GM18858 (cell line): ENCODE data around the gene RPS8.
"Not testable (repeated sequence)": the region's sequence is repeated elsewhere in the genome, so short reads cannot be mapped to it uniquely, and the experiment has no call there.

Source experiments
- ATAC-seq: cut with Tn5 transposase; IDR thresholded peaks from one replicate; pipeline ENCODE4 v1.9.1; 2021; ENCODE audit not compliant: unreplicated experiment

The RPS8 gene

DNA sequence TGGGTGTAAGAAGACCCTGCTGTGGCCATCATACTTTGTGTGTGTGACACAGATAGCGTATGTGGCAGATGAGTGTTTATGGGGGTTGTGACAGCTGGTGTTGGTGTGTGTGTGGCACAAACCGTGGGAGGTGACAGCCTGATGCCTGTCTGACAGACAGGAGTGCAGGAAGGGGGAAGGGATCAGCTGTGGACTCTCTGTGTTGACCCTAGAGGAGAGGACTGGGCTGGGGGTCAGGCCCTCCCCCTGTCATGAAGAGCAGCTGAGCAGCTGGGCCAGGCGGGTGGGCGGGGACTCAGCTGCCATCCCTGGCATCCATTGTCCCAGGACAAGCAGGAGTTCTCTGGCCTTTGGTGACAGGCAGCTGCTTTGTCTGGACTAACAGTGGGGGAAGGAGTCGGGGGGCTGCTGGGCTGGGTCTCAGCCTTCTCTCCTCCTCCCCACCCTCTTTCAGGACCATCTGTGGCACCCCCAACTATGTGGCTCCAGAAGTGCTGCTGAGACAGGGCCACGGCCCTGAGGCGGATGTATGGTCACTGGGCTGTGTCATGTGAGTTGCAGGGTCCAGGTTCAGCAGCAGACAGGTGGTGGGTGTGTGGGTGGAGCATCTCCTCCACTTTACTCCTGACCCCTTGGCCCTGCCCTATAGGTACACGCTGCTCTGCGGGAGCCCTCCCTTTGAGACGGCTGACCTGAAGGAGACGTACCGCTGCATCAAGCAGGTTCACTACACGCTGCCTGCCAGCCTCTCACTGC, 27.1 kb downstream of the RPS8 start:
- no peak for ATAC-seq

DNA sequence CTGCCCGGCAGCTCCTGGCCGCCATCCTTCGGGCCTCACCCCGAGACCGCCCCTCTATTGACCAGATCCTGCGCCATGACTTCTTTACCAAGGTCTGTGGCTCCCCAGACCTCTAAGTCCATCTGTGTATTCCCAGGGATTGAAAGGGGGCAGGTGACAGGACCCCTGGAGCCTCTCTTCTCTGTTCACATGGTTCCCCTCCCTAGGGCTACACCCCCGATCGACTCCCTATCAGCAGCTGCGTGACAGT, 27.6 kb downstream of the RPS8 start:
- no peak for ATAC-seq

DNA sequence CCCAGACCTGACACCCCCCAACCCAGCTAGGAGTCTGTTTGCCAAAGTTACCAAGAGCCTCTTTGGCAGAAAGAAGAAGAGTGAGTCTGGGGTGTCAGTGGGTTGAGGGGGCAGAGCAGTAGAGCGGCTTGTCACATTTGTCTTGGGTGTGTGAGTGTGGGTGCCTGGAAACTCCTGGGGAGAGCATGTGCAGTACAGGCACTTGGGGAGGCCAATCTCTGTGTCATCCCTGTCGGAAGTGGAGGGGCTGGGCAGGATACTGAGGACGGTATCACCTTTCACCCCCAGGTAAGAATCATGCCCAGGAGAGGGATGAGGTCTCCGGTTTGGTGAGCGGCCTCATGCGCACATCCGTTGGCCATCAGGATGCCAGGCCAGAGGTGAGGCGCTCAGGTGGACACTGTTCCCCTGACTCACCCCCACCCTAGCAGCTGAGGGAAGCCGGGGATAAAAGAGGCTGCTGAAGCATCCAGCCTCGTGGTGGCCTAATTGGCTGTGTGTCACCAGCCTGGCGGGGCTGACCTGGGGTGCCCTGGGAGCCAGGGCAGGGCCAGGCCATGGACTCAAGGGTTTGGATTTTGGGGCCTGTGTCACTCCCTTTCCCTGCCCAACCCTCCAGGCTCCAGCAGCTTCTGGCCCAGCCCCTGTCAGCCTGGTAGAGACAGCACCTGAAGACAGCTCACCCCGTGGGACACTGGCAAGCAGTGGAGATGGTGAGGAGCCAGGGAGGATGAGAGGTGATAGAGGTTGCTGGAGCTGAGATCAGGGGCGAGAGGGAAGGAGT, 28.2 kb downstream of the RPS8 start:
- ATAC-seq, result no peak

DNA sequence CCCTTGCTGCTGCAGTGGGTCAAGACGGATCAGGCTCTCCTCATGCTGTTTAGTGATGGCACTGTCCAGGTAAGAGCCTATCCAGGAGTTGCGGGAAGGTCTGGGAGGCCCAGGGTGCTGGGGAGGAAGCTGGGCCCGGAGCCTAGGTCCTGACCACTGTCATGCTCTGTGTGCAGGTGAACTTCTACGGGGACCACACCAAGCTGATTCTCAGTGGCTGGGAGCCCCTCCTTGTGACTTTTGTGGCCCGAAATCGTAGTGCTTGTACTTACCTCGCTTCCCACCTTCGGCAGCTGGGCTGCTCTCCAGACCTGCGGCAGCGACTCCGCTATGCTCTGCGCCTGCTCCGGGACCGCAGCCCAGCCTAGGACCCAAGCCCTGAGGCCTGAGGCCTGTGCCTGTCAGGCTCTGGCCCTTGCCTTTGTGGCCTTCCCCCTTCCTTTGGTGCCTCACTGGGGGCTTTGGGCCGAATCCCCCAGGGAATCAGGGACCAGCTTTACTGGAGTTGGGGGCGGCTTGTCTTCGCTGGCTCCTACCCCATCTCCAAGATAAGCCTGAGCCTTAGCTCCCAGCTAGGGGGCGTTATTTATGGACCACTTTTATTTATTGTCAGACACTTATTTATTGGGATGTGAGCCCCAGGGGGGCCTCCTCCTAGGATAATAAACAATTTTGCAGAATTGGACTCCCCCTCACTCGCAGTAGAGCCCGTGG, 30.1 kb downstream of the RPS8 start:
- no peak for ATAC-seq

DNA sequence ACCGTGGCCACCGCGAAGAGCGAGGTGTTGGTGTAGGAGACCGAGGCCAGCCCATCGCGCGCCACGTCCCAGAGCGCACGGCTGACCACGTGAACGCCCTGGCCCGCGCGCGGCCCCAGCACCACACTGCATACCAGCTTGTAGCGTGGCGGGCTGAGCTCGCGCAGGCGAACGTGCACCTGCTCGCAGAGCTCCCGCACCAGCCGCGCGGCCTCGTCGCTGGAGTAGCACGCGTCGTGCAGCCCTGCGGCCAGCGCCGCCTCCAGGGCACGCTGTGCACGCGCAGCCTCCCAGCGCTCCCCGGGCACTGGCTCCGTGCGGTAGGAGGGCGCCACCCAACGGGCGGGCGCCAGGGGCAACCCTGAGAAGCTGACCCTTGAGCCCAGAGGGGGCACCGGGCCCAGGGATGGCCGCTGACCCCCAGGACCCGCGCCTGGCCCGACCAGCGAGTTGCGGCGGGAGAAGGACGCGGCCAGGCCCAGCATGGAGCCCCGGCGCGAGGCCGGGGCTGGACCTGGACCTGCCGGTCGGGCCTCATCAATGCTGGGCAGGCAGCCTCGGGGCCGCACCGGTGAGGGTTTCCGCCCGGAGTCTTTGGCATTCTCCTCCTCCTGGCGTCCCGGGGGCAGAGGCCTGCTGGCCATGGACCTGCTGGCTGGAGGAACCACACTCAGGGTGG, 30.8 kb downstream of the RPS8 start:
- ATAC-seq, result no peak

DNA sequence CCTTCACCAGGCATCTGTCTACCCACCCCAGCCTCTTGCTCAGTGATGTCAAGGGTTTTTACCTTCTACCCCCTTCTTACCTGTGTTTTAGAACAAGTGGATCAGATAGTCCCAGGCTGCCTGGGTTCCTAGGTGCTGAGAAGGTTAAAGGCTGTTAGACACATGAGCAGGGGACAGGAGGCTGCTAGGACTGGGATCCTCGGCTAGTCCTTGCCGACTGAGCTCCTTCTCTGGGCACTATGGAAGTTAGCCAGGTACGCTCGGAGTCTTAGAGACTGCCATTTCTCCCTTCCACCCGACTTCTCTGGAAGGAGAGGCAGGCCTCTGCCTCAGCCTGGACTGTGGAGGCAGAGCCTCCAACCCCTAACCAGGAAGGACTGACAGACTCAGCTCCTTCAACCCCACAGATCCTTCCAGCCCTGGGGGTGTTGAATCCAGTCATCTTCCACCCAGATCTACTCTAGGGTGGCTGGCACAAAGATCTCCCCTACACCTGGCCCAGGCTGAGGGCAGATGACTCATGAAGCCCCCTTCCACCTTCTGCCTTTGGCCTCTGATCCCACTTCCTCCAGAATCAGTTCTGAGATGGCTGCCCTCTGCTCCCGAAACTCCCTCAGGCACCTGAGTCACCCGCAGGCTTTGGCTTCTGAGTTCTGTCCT, 31.5 kb downstream of the RPS8 start, which contains the start of gene DYNLT4:
Gene DYNLT4, minus strand, starts transcription at position 648 of the 660 bp plus-strand sequence. CDS start 683 bp downstream, outside the sequence.
- no peak for ATAC-seq

DNA sequence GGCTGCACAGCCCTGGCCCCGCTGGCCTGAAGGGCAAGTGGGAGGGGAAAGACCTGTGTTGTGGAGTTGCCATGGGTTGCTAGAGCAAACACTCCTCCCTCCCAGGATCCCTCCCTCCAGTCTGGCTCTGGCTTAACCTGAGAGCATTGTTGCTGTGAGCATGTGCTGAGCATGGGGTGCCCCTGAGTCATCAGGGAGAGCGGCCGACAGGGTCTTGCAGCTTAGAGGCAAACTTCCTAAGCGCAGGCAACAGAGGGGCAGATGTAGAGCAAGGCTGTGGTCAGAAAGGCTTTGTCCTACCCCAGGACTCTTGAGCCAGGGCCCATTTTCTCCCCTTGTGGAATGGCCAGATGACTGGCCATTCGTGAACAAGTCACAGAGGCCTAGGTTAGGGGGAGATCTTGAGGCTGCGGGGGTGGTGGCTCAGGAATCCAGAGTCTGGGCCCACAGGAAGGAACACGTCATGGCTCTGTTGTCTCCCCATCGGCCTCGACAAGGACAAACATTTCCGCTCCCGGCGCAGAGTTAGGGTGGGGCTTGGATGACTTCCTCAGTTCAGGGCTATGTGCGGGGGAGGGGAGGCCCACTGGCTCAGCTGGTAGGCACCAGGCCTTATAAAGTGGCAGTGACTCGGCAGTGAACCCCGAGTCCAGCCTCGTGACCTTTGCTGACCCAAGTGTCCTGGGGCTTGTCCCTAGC, 32.2 kb downstream of the RPS8 start:
- ATAC-seq, result no peak

DNA sequence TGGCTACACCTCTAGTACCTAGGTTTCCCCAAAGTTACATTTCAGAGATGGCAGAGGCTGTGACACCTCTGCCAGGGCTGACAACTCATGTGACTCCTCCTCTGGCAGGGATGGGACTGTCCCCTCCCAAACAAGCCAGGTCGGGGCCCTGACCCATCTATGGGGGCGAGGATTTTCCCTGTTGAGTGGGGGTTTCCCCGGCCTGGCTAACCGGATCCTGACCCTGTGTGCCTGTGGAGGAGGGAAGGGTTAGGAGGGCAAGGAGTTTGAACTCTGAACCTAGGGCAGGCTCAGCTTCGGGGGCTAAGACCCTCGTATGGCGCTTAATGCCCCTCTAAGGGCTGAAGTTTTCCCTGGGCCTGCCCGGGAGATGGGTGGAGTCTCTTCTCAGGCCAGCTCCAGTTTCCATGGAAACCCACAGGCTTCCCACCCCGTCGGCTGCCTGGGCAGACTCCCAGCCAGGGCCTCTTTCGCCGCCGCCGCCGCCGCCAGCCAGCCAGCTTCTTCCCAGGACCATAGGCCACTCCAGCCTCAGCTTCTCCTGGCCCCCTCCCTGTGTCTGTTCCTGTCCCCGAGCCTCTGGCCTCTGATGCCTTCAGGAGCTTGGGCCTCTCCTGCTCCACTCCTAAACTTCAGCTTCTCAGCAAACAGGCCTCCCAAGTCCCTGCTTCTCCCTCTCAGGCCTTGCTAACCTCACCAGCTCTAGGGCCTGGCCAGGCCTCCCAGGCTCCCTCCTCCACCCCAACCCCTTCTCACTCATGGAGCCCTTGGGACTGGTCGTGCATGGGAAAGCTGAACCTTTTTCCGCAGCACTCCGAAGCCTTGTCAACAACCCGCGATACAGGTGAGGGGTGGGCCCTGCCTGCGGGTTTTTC, 33.0 kb downstream of the RPS8 start, which contains the start of gene BTBD19:
Gene BTBD19, plus strand, starts transcription at position 461 of the 875 bp plus-strand sequence. Its CDS starts 298 bp downstream, at position 759.
- ATAC-seq, result no peak

DNA sequence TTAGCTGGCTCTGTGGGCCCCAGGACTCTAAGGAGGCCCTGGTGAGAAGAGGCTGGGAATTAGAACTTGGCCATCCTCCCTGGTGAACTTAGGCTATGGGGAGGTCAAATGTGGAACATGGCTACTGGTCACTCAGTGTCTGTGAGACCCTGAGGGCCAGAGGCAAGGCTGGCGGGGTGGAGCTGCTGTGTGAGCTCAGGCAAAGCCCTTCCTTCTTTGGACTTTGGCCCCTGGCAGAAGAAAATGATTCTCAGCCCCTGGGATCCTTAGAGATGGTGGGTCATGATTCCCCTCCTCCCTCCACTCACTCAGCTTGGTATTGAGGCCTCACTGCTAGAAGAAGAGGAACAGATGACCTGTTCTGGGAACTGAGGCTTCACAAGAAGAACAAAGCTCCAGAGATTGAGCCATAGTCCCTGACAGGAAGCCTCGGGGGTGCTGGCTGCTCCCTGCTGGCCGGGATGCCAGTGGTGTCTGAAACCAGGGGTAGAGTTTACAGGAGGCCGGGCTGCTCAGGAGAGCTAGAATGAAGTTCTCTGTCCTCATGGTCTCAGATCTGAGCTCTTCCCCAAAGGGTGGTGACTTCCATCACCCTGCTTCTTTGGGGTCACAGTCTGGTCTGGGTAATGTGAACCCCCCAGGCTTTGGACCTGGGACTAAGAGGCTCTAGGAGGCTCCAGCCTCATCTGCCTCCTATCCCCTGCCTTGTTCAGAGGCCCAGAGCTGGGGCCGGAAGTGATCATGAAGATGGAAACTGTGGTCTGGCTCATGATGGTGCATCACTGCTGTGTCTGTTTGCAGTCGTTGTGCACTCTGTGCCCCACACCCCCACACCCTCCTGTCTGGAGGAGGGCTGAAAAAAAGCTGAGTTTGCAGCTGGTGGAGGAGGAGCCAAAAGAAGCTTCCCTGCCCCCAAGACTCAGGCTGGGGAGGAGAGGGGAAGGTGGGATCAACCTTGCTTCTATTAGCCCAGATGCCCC, 33.9 kb downstream of the RPS8 start:
- peak; percentile 35 for ATAC-seq

DNA sequence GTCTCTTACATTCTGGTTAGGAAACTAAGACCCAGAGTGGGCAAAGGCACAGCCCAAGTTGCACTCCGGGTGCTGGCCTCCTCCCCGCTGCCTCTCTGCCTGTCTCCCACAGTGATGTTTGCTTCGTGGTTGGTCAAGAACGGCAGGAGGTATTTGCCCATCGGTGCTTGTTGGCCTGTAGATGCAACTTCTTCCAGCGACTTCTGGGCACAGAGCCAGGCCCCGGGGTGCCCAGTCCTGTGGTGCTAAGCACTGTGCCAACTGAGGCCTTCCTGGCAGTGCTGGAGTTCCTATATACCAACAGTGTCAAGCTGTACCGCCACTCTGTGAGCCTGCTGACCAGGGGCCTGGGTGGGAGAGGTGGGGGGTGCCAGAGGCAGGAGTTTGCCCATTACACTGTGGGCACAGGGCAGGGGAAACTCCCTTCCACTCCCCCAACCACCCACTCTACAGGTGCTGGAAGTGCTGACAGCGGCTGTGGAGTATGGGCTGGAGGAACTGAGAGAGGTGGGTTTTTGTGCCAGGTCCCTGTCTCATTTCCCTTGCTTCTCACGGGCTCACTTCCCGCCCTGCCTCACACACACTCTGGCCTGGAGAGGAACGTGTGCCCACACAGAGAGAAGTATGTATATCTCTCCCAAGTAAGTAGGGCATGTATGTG, 34.9 kb downstream of the RPS8 start:
- no peak for ATAC-seq

DNA sequence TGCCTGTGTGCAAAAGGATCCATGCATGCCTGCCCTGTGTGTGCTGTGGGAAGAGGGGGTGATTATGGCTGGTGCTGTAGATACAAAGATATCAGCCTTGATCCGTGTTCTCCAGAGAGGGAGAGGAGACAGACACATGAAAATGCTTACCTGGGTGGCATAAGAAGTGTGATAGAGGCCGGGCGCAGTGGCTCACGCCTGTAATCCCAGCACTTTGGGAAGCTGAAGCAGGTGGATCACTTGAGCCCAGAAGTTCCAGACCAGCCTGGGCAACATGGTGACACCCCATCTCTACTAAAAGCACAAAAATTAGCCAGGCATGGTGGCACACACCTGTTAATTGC, 35.4 kb downstream of the RPS8 start:
- ATAC-seq, result not testable (repeated sequence)

DNA sequence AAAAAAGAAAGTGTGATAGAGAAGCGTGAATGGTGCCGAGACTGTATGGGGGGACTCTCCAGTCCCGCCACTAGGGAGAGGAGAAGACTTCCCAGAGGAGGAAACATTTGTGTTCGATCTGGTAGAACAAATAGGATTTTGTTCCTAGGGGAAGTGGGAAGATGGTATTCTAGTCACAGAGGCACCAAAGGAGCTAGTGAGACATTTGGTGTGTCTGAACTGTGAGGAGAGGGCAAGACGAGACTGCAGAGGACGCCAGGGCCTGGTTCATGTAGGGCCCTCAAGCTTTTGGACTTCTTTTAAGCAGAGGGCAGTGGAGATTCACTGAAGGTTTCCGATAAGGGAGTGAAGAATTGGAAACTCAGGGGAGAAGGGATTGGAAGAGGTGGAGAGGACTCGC, 35.9 kb downstream of the RPS8 start:
- ATAC-seq, result no peak

DNA sequence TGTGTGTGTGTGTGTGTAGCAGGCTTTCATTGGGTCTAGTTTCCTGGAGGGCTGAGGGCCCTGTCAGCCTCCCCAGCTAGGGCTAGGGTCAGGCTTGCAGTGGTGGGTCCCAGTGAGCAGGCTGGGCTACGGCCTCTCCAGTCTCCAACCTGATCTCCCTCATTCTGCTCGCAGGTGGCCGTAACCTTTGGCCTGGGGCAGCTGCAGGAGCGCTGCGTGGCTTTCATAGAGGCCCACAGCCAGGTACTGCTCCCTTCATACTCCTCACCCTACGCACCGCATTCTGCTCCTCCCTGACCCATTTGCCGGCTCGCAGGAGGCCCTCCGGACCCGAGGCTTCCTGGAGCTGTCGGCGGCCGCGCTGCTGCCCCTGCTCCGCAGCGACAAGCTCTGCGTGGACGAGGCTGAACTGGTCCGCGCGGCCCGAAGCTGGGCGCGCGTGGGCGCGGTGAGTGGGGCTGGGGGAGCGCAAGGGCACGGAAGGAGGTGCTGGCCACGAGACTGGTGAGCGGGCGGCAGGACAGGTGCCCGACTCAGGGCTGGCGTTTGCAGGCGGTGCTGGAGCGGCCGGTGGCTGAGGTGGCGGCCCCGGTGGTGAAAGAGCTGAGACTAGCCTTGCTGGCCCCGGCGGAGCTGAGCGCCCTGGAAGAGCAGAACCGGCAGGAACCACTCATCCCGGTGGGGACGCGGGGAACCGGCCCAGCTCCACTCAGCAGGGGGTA, 37.6 kb downstream of the RPS8 start:
- no peak for ATAC-seq

DNA sequence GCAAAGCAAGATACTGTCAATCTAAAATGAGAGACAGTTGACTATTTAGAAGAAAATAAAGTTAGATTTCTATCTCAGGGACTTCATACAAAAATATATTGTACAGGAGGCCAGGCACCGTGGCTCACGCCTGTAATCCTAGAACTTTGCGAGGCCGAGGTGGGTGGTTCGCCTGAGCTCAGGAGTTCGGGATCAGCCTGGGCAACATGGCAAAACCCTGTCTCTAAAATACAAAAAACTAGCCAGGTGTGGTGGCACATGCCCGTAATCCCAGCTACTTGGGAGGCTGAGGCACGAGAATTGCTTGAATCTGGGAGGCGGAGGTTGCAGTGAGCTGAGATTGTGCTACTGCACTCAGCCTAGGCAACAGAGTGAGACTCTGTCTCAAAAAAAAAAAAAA, 40.6 kb downstream of the RPS8 start:
- ATAC-seq, result not testable (repeated sequence)

DNA sequence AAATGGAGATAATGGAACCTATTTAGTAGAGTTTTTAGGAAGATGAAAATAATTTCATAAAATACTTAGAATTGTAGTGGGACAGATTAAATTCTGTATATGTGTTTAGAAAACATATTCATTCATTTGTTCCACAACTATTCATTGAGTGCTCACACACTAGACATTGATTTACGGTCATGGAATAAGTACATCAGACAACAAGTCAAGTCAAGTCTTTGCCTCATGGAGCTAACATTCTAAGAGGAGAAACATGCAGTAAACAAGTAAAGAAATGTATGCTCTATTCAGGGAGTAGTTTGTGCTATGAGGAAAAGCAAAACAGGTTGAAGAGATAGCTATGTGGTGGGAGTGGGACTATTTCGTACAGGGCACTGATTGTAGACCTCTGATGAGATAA, 42.0 kb downstream of the RPS8 start:
- no peak for ATAC-seq

DNA sequence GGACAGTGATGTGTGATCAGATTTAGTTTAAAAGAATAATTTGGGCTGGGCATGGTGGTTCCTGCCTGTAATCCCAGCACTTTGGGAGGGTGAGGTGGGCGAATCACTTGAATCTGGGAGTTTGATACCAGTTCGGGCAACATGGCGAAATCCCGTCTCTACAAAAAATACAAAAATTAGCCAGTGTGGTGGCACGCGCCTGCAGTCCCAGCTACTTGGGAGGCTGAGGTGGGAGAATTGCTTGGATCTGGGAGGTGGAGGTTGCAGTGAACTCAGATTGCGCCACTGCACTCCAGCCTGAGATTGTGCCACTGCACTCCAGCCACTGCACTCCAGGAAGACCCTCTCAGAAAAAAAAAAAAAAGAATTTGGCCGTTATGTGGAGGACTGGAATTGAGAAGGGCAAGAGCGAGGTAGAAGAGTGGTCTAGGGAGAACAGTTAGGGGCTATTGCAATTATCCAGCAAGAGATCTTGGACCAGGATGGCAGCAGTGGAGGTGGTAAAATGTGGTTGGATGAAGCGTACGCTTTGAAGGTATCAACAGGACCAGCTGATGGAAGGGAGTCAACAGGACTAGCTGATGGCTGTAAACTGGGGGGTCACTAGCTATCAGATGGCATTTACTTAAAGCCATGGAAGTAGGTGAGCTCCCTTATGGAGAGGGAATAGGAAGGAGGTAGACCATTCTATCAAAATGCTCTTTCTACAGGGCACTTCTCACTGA, 42.6 kb downstream of the RPS8 start:
- ATAC-seq, result no peak
